ENCODE results near the gene SPATS2.

DNA sequence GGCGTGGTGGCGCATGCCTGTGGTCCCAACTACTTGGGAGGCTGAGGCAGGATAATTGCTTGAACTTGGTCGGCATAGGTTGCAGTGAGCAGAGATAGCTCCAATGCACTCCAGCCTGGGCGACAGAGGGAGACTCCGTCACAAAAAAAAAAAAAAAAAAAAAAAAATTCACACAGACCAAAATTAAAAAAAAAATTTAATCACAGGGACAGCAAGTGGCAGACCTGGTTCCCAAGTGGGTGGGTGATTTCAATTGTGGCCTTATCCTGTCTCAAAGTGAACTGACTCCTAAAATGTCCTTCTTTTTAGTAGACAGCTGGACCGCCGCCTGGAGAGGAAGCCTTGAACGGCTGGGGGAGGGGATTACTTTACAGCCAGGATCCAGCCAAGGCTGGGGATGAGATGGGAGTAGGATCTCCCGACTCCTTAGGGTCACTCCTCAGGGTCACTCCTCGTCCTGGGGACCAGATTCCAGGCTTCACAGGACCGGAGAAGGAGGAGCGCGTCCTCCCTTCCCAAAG is 170.0 kb downstream of the SPATS2 start:
- TF ChIP-seq, protein P1, sequence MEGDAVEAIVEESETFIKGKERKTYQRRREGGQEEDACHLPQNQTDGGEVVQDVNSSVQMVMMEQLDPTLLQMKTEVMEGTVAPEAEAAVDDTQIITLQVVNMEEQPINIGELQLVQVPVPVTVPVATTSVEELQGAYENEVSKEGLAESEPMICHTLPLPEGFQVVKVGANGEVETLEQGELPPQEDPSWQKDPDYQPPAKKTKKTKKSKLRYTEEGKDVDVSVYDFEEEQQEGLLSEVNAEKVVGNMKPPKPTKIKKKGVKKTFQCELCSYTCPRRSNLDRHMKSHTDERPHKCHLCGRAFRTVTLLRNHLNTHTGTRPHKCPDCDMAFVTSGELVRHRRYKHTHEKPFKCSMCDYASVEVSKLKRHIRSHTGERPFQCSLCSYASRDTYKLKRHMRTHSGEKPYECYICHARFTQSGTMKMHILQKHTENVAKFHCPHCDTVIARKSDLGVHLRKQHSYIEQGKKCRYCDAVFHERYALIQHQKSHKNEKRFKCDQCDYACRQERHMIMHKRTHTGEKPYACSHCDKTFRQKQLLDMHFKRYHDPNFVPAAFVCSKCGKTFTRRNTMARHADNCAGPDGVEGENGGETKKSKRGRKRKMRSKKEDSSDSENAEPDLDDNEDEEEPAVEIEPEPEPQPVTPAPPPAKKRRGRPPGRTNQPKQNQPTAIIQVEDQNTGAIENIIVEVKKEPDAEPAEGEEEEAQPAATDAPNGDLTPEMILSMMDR (IDR thresholded peaks at IDR 0.05; ENCODE audit: insufficient read depth, low read depth, low read length) = no peak
- TF ChIP-seq EZH2 (IDR thresholded peaks at IDR 0.05; ENCODE audit: insufficient read depth, low read length) = no peak
